Transverse colon (tissue), 3 donors: ENCODE measurements around the gene ETV4.

ENCODE experiments used
- CTCF ChIP-seq, 5 experiments: fragments of 200-600 bp in 3 of 5; fragments of 450-650 bp in 2 of 5; sonication (generic) in 3 of 5; IDR thresholded peaks; 1 replicate in 2 of 5; 2 replicates in 3 of 5; pipeline ENCODE4 v1.5.1; 2016 to 2017; ENCODE audit warnings: antibody characterized with exemption in 5 of 5, inconsistent platforms in 3 of 5, mild to moderate bottlenecking in 2 of 5, moderate library complexity in 1 of 5
- POLR2A ChIP-seq: fragments of 450-650 bp; IDR thresholded peaks from one replicate; pipeline ENCODE4 v1.6.1; 2016; ENCODE audit warnings: antibody characterized with exemption, mild to moderate bottlenecking, moderate library complexity

GRCh38 chr17:43517161-43517560, 29.0 kb downstream of the ETV4 start:
- TF ChIP-seq POLR2A (no peak), CTCF (IDR thresholded peaks at IDR 0.05) (no peak)
